Ovary (tissue), 9 donors: ENCODE data around the gene NFE2. TPM values are rescaled to one million over a fixed set of nuclear protein-coding genes. Genes with fewer than 3 reads are reported as not detected.

Experiments used
- DNase-seq, 5 donors: peaks; one replicate each; pipeline ENCODE4 v3.0.0-alpha.2; 2019 to 2020
- H3K27ac ChIP-seq, 2 donors: fragments of 200-600 bp; one replicate each; pipeline versions ENCODE4 v1.5.1 to v1.8.0; 2019 to 2022
- H3K27me3 ChIP-seq: fragments of 200-600 bp; one replicate; pipeline ENCODE4 v1.8.0; 2022
- H3K36me3 ChIP-seq: fragments of 200-600 bp; sonication (generic); one replicate; pipeline ENCODE4 v1.5.1; 2019
- H3K4me1 ChIP-seq: one replicate; pipeline ENCODE4 v1.8.1; 2013; ENCODE audit warnings: mild to moderate bottlenecking, moderate library complexity; ENCODE audit not compliant: insufficient read depth
- H3K4me3 ChIP-seq: fragments of 200-600 bp; sonication (generic); one replicate; pipeline ENCODE4 v1.5.1; 2017
- H3K9me3 ChIP-seq, 2 donors: fragments of 200-600 bp in 1 of 2; sonication (generic) in 1 of 2; one replicate each; pipeline versions ENCODE4 v1.5.1 to v1.8.1; 2013 to 2019; ENCODE audit warnings: mild to moderate bottlenecking in 1 of 2, moderate library complexity in 1 of 2
- CTCF ChIP-seq, 3 donors: fragments of 450-650 bp in 2 of 3; fragments of 200-600 bp in 1 of 3; IDR thresholded peaks; one replicate each; pipeline versions ENCODE4 v1.5.1 to v1.8.0; 2016 to 2022; ENCODE audit warnings: antibody characterized with exemption in 3 of 3, mild to moderate bottlenecking in 1 of 3
- EP300 ChIP-seq: sonication (generic); formaldehyde crosslinking; IDR thresholded peaks from one replicate; pipeline ENCODE4 v1.6.1; 2017; ENCODE audit warnings: antibody characterized with exemption
- POLR2A ChIP-seq: fragments of 450-650 bp; IDR thresholded peaks from one replicate; pipeline ENCODE4 v1.6.1; 2017; ENCODE audit warnings: antibody characterized with exemption, mild to moderate bottlenecking, moderate library complexity
- WGBS, 3 donors: extraction: QIAGEN DNeasy Blood & Tissue Kit in 1 of 3; methylation state at CpG; one replicate each; pipeline versions ENCODE4 v1.1.5 to v1.1.7; 2013 to 2017; 5-methylcytosine and 5-hydroxymethylcytosine counted together
- intact Hi-C, 4 donors: fragments of 100-400 bp; cut with DNase I; formaldehyde crosslinking; loops; one replicate each; pipeline versions ENCODE4 v1.11.0 to v1.15.1; 2022 to 2023
- polyA plus RNA-seq, 2 donors: library from polyadenylated mRNA; stranded (reverse); fragments of 200-250 nt in 1 of 2; fragments of 350-450 nt in 1 of 2; fragmentation: Illumina TruSeq in 1 of 2; extraction: RNeasy Lipid Tissue Mini Kit (QIAGEN cat#74804) in 1 of 2; gene quantifications; one replicate each; pipeline ENCODE4 v1.2.3, GENCODE V29; 2013 to 2014
- total RNA-seq, 7 donors: library from RNA; depleted of rRNA in 2 of 7; stranded (reverse); fragments of >200 nt in 2 of 7; fragmentation: NEBNext Ultra II Directional in 3 of 7; extraction: Animal tissue kit (Norgen Biotek cat#: 25700) in 3 of 7; gene quantifications; one replicate each; pipeline versions ENCODE4 v1.1.0 to v1.2.4, GENCODE V29; 2016 to 2023
- donor health status: DM: no; HTN: no; CAD: no; lungs with moderate emphysema.
- donor health status: DM: no; HTN: no; CAD: no.
- donor health status: Bipolar disorder and iron deficiency.
- donor health status: DM: yes; HTN: yes; CAD: no.
- donor health status: DM: no; HTN: no; CAD: no.
- donor health status: DM: yes; HTN: yes; CAD: no.

The NFE2 gene
- total and polyA plus RNA-seq, 9 donors, result 0.05 to 0.54 (median 0.33) TPM; not detected in 2

DNA sequence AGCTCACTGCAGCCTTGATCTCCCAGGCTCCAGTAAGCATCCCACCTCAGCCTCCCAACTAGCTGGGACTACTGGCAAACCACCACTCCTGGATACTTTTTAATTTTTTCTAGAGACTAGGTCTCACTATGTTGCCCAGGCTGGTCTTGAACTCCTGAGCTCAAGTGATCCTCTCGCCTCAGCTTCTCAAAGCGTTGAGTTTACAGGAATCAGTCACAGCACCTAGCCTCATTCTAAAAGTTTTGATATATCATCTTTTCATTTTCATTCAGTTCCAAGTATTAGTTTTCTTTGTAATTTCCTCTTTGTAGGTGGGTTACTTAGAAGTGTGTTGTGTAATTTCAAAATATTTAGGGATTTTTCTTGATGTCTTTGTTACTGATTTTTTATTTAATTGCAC, 30.5 kb downstream of the NFE2 start:
- Histone ChIP-seq H3K9me3 (no peaks in the 10 kb centered on the region), H3K27ac (no peak overlapping the region), H3K4me1 (no peaks in the 10 kb centered on the region), H3K36me3 (no peaks in the 10 kb centered on the region), H3K27me3 (no peaks in the 10 kb centered on the region), H3K4me3 (no peak overlapping the region)
- DNase-seq, result no peak
- intact Hi-C loops, result no loop called here
- 93 to 99% (median 97%) methylated on average over 2 of the region's 2 CpGs for WGBS, 3 donors
- TF ChIP-seq EP300 (no peak), POLR2A (no peak), CTCF (IDR thresholded peaks at IDR 0.05) (no peak)

DNA sequence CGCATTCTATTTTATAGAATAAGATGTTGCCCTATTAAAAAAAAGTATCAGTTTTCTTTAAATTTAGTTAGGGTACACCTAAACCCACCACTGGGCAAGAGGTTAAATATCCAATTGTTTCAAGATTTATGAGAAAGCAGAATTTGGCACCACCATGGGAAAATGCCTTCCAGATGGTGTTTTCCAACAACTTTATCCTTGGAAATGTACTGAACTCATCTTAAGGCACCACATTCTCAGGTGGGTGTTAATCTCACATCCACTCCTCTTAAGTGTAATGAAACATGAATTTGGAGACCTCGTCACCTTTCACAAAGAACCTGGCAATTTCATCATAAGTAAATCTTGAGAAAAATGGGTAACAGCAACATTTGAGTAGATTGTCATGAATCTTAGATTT, 34.0 kb downstream of the NFE2 start:
- Histone ChIP-seq H3K27ac (no peak overlapping the region), H3K4me3 (no peak overlapping the region), H3K9me3 (no peaks in the 10 kb centered on the region), H3K27me3 (no peaks in the 10 kb centered on the region), H3K36me3 (no peaks in the 10 kb centered on the region), H3K4me1 (peaks cover 3% of the 10 kb centered on the region)
- TF ChIP-seq CTCF (IDR thresholded peaks at IDR 0.05) (no peak), EP300 (no peak), POLR2A (no peak)
- no peak for DNase-seq
- intact Hi-C loops, result no loop called here
- WGBS, 3 donors, result 95 to 96% (median 95%) methylated on average over 2 of the region's 2 CpGs

GRCh38 chr12:54265364-54265812, 35.4 kb downstream of the NFE2 start:
- intact Hi-C loops, result no loop called here

DNA sequence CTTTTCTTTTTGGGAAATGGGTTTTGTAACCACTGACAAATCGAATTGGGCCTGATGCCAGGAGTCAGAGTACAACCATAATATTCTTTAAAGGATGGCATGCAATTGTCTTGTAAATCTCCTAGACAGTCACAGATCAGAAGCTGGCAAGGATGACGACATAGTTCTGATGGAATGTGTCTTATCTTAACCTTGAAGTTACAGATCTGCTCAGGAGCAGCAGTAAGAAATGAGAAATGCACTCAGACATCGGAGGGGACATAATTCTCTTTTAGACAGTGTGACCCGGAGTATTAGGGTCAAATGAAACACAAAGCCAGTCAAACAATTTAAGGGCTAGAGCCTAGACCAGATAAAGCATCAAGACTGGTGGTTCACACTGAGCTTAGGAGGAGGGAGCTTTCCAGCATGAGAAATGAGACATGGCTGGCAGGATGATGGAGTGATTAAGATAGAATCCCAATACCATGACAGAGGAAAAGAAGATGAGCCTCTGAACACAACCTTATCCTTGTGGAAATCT, 38.4 kb downstream of the NFE2 start:
- peak in 3 of 5 donors; percentile 34 to 51 (median 47) for DNase-seq
- Histone ChIP-seq H3K36me3 (no peaks in the 10 kb centered on the region), H3K9me3 (no peaks in the 10 kb centered on the region), H3K27me3 (no peaks in the 10 kb centered on the region), H3K4me1 (peaks cover 5% of the 10 kb centered on the region), H3K4me3 (no peak overlapping the region), H3K27ac (peak overlapping the region in 1 of 2 donors; percentile 47)
- TF ChIP-seq POLR2A, result no peak
- no peak for TF ChIP-seq CTCF (IDR thresholded peaks at IDR 0.05)
- no peak for TF ChIP-seq EP300
- intact Hi-C loops, result no loop called here
- WGBS, 3 donors, result 5 to 7% (median 5%) methylated on average over 4 of the region's 4 CpGs

More at GRCh38 chr12:54265364-54265812, 35.4 kb downstream of the NFE2 start:
- no peak for DNase-seq
- no peak overlapping the region for H3K27ac ChIP-seq
- no peaks in the 10 kb centered on the region for H3K27me3 ChIP-seq
- H3K36me3 ChIP-seq, result no peaks in the 10 kb centered on the region
- peaks cover 3% of the 10 kb centered on the region for H3K4me1 ChIP-seq
- no peaks in the 10 kb centered on the region for H3K9me3 ChIP-seq
- 77 to 92% (median 89%) methylated on average over 4 of the region's 4 CpGs for WGBS, 3 donors
- no peak overlapping the region for H3K4me3 ChIP-seq
- TF ChIP-seq EP300, result no peak
- no peak for TF ChIP-seq POLR2A
- no peak for TF ChIP-seq CTCF (IDR thresholded peaks at IDR 0.05)
